ENCODE results near the gene MUC5AC.

- TF ChIP-seq, protein P1, sequence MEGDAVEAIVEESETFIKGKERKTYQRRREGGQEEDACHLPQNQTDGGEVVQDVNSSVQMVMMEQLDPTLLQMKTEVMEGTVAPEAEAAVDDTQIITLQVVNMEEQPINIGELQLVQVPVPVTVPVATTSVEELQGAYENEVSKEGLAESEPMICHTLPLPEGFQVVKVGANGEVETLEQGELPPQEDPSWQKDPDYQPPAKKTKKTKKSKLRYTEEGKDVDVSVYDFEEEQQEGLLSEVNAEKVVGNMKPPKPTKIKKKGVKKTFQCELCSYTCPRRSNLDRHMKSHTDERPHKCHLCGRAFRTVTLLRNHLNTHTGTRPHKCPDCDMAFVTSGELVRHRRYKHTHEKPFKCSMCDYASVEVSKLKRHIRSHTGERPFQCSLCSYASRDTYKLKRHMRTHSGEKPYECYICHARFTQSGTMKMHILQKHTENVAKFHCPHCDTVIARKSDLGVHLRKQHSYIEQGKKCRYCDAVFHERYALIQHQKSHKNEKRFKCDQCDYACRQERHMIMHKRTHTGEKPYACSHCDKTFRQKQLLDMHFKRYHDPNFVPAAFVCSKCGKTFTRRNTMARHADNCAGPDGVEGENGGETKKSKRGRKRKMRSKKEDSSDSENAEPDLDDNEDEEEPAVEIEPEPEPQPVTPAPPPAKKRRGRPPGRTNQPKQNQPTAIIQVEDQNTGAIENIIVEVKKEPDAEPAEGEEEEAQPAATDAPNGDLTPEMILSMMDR (IDR thresholded peaks at IDR 0.05; ENCODE audit: low read depth, low read length): no peak
- TF ChIP-seq EZH2phosphoT487 (IDR thresholded peaks at IDR 0.05; ENCODE audit: low read depth): no peak
These were observed 42.9 kb downstream of the MUC5AC start for GRCh38 chr11:1200611-1201191.
